Measurements from ENCODE around the gene PIP4K2A.

Gene PIP4K2A

GRCh38 chr10:22625516-22626290 lies 88.7 kb downstream of the PIP4K2A start:
- no peak for TF ChIP-seq CTCF (IDR thresholded peaks at IDR 0.05)

- TF ChIP-seq CTCF (IDR thresholded peaks at IDR 0.05): no peak
Observed at GRCh38 chr10:22624287-22624738, 90.1 kb downstream of the PIP4K2A start.

DNA sequence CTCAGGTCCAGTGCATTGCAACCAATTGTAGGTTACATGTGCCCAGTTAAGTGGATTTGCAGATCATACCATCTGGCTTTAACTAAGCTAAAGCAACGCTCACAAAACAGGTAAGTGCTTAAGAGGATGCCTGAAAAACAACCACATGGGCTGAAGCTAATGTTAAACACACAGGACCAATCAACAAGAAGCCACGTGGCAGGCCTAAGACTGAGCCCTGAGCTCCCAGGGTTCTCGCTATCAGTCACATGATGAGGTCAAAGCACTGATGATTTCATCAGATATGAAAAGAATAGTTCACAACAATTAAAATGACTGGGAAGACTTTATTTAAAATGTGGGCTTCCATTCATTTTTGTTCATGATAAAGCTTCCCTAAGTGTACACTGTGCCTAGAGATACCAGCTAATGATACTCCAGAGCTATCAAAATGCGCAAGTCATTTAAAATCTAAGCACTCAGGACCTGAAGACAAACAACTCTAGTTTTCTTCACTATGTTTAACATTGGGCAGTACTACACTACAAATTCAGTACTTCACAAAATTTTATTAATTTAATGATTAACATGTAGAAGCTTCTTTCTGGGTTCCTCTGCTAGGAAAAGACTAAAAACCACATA lies 90.6 kb downstream of the PIP4K2A start:
- no peak for TF ChIP-seq CTCF (IDR thresholded peaks at IDR 0.05)

- no peak for TF ChIP-seq CTCF (IDR thresholded peaks at IDR 0.05)
Observed at GRCh38 chr10:22622242-22622806, 92.1 kb downstream of the PIP4K2A start.

DNA sequence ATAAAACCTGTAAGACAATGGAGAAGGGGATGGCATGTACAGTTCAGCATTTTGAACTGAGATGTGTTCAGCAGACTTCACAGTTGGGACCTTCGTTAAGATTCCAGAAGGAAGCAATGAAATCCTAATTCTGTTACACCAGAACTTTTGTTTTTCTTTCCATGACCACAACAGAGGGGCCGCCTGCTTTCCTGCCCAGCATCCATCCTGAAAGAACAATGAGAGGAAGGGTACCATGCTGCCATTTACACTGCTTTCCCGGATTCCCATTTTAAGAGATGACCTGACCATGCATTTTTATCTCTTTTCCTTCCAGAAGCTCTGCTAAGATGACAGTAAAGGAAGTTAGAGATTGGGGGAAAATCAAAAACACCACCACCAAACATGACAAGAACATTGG lies 92.7 kb downstream of the PIP4K2A start:
- no peak for TF ChIP-seq CTCF (IDR thresholded peaks at IDR 0.05)

- TF ChIP-seq CTCF (IDR thresholded peaks at IDR 0.05): no peak
Observed at GRCh38 chr10:22620929-22621328, 93.4 kb downstream of the PIP4K2A start.

GRCh38 chr10:22620140-22620857 lies 94.1 kb downstream of the PIP4K2A start:
- TF ChIP-seq CTCF (IDR thresholded peaks at IDR 0.05): no peak

Measured in LNCAP (cell line).